GM23338 (cell line): Measurements from ENCODE around the gene MBD5. TPM values are rescaled to one million over a fixed set of nuclear protein-coding genes. Genes with fewer than 3 reads are reported as not detected.

Experiments
- ATAC-seq: fragments of 200-7000 bp; cut with Tn5 transposase; 3 replicates; pipeline ENCODE4 v1.9.1; 2020
- DNase-seq: peaks from one replicate; pipeline ENCODE4 v3.0.0-alpha.2; 2015; ENCODE audit warnings: low spot score
- H2AFZ ChIP-seq: fragments of 200-600 bp; sonication (generic); 2 replicates; pipeline ENCODE4 v1.8.0; 2016; ENCODE audit warnings: antibody characterized with exemption, mild to moderate bottlenecking, moderate library complexity
- H3F3A ChIP-seq: fragments of 200-600 bp; sonication (generic); replicated peaks from 2 replicates; pipeline ENCODE4 v1.8.0; 2017; ENCODE audit warnings: antibody characterized with exemption, mixed run types, low read depth
- H3K27ac ChIP-seq: fragments of 200-600 bp; sonication (generic); 2 replicates; pipeline ENCODE4 v1.6.1; 2016; ENCODE audit warnings: low read depth
- H3K27me3 ChIP-seq: fragments of 200-600 bp; sonication (generic); 2 replicates; pipeline ENCODE4 v1.8.0; 2016; ENCODE audit warnings: mild to moderate bottlenecking, mixed run types, moderate library complexity; ENCODE audit not compliant: insufficient read depth
- H3K36me3 ChIP-seq: fragments of 200-600 bp; sonication (generic); 2 replicates; pipeline ENCODE4 v1.8.0; 2016; ENCODE audit warnings: mild to moderate bottlenecking; ENCODE audit not compliant: insufficient read depth
- H3K4me1 ChIP-seq: fragments of 200-600 bp; sonication (generic); 2 replicates; pipeline ENCODE4 v1.8.0; 2016; ENCODE audit warnings: mild to moderate bottlenecking, moderate library complexity; ENCODE audit not compliant: insufficient read depth
- H3K4me2 ChIP-seq: fragments of 200-600 bp; sonication (generic); 2 replicates; pipeline ENCODE4 v1.7.1; 2017; ENCODE audit warnings: mixed run types
- H3K4me3 ChIP-seq: fragments of 200-600 bp; sonication (generic); 2 replicates; pipeline ENCODE4 v1.6.1; 2016; ENCODE audit warnings: mixed run types
- H3K79me2 ChIP-seq: fragments of 200-600 bp; sonication (generic); replicated peaks from 2 replicates; pipeline ENCODE4 v1.8.0; 2017; ENCODE audit warnings: mild to moderate bottlenecking; ENCODE audit not compliant: insufficient read depth
- H3K9me2 ChIP-seq: fragments of 200-600 bp; sonication (generic); 2 replicates; pipeline ENCODE4 v1.8.0; 2017; ENCODE audit not compliant: insufficient read depth
- H4K20me1 ChIP-seq: fragments of 200-600 bp; sonication (generic); replicated peaks from 2 replicates; pipeline ENCODE4 v1.8.0; 2017; ENCODE audit warnings: mild to moderate bottlenecking; ENCODE audit not compliant: insufficient read depth
- H3K27ac Mint-ChIP-seq: 2 replicates; pipeline ENCODE4 v1.8.0; 2020; ENCODE audit warnings: inconsistent platforms, mild to moderate bottlenecking, moderate library complexity, mixed read lengths
- H3K27me3 Mint-ChIP-seq: 3 replicates; pipeline ENCODE4 v1.8.0; 2022; ENCODE audit warnings: low read depth, mild to moderate bottlenecking, moderate library complexity, mixed read lengths, inconsistent platforms; ENCODE audit not compliant: insufficient read depth, poor library complexity
- H3K36me3 Mint-ChIP-seq: 3 replicates; pipeline ENCODE4 v1.8.0; 2021; ENCODE audit warnings: low read depth, mild to moderate bottlenecking, inconsistent platforms, moderate library complexity, mixed read lengths
- H3K4me1 Mint-ChIP-seq: 3 replicates; pipeline ENCODE4 v1.8.0; 2020; ENCODE audit warnings: mild to moderate bottlenecking, inconsistent platforms, mixed read lengths
- H3K4me3 Mint-ChIP-seq: 3 replicates; pipeline ENCODE4 v1.8.0; 2021; ENCODE audit warnings: moderate library complexity, mild to moderate bottlenecking, inconsistent platforms, mixed read lengths
- H3K9me3 Mint-ChIP-seq: 3 replicates; pipeline ENCODE4 v1.8.0; 2020; ENCODE audit warnings: moderate library complexity, mild to moderate bottlenecking, inconsistent platforms, mixed read lengths
- CREB1 ChIP-seq: fragments of 250-450 bp; sonication (Bioruptor Pico); IDR thresholded peaks from 2 replicates; pipeline ENCODE4 v1.5.0; 2020; ENCODE audit warnings: low read depth, mild to moderate bottlenecking, moderate library complexity
- ETS1 ChIP-seq: IDR thresholded peaks from 2 replicates; pipeline ENCODE4 v1.6.1; 2016; ENCODE audit warnings: antibody characterized with exemption
- EZH2 ChIP-seq: fragments of 200-600 bp; sonication (generic); IDR thresholded peaks from one replicate; pipeline ENCODE4 v1.8.0; 2017; ENCODE audit warnings: antibody characterized with exemption, mild to moderate bottlenecking, low read depth; ENCODE audit not compliant: unreplicated experiment
- EZH2phosphoT487 ChIP-seq: fragments of 200-600 bp; sonication (generic); IDR thresholded peaks from one replicate; pipeline ENCODE4 v1.8.1; 2018; ENCODE audit warnings: antibody characterized with exemption; ENCODE audit not compliant: unreplicated experiment
- JUNB ChIP-seq: IDR thresholded peaks from one replicate; pipeline ENCODE4 v1.6.1; 2016; ENCODE audit warnings: antibody characterized with exemption; ENCODE audit not compliant: unreplicated experiment
- NANOG ChIP-seq: IDR thresholded peaks from 2 replicates; pipeline ENCODE4 v1.6.1; 2016; ENCODE audit warnings: antibody characterized with exemption, borderline replicate concordance
- POLR2AphosphoS5 ChIP-seq: IDR thresholded peaks from 2 replicates; pipeline ENCODE4 v1.6.1; 2016; ENCODE audit warnings: antibody characterized with exemption, low read depth
- STAT1 ChIP-seq: IDR thresholded peaks from one replicate; pipeline ENCODE4 v1.6.1; 2016; ENCODE audit warnings: antibody characterized with exemption; ENCODE audit not compliant: unreplicated experiment
- ZNF114 ChIP-seq: fragments of 250-450 bp; sonication (Bioruptor Pico); IDR thresholded peaks from 2 replicates; pipeline ENCODE4 v1.5.0; 2020; ENCODE audit warnings: mild to moderate bottlenecking, moderate library complexity
- ZNF331 ChIP-seq: fragments of 250-450 bp; sonication (Bioruptor Pico); IDR thresholded peaks from 2 replicates; pipeline ENCODE4 v1.5.0; 2020; ENCODE audit warnings: low read depth, mild to moderate bottlenecking, moderate library complexity
- ZNF462 ChIP-seq: fragments of 250-450 bp; sonication (Bioruptor Pico); IDR thresholded peaks from 2 replicates; pipeline ENCODE4 v1.5.0; 2020; ENCODE audit warnings: mild to moderate bottlenecking, moderate library complexity
- polyA plus RNA-seq: library from polyadenylated mRNA; unstranded; fragments of >200 nt; fragmentation: Nextera tagmentation; extraction: Ambion mirVana; gene quantifications from 2 replicates; pipeline ENCODE4 v1.2.1, GENCODE V29; 2016
- total RNA-seq: library from RNA; depleted of rRNA; stranded (reverse); fragments of >200 nt; shearing (Covaris generic); gene quantifications from 2 replicates; pipeline ENCODE4 v1.2.3, GENCODE V29; 2014
- TF ChIP-seq, protein P1 (sequence below): IDR thresholded peaks from one replicate; pipeline ENCODE4 v1.6.1; 2018; ENCODE audit warnings: antibody characterized with exemption; ENCODE audit not compliant: unreplicated experiment
- TF ChIP-seq, protein P2 (sequence below), 2 experiments: fragments of 200-600 bp in 1 of 2; sonication (generic) in 1 of 2; conservative IDR thresholded peaks; 2 replicates each; pipeline versions ENCODE4 v1.5.1 to v1.6.1; 2016 to 2017; ENCODE audit warnings: antibody characterized with exemption in 2 of 2, low read depth in 2 of 2, mild to moderate bottlenecking in 2 of 2, moderate library complexity in 1 of 2

MBD5 gene
- total and polyA plus RNA-seq, 2 experiments from 2014 or later: 16.2 to 23.1 TPM

- H3K36me3 Mint-ChIP-seq: peaks cover 14% of the 10 kb centered on the region; the same call in 2 of the 3 replicates
Measured at GRCh38 chr2:148416248-148416647, 395.4 kb downstream of the MBD5 start.

More at GRCh38 chr2:148416248-148416647, 395.4 kb downstream of the MBD5 start:
- Histone ChIP-seq H3K4me3 (no peak overlapping the region), H3K36me3 (no peaks in the 10 kb centered on the region), H3F3A (no peaks in the 10 kb centered on the region), H3K4me1 (no peaks in the 10 kb centered on the region), H3K79me2 (no peaks in the 10 kb centered on the region), H3K9me2 (peaks cover 4% of the 10 kb centered on the region; the same call in 1 of the 2 replicates), H4K20me1 (no peaks in the 10 kb centered on the region), H2AFZ (no peak overlapping the region), H3K27me3 (no peaks in the 10 kb centered on the region), H3K4me2 (no peak overlapping the region), H3K27ac (no peak overlapping the region)
- peaks cover 9% of the 10 kb centered on the region for H3K9me3 Mint-ChIP-seq
- TF ChIP-seq, protein P1, sequence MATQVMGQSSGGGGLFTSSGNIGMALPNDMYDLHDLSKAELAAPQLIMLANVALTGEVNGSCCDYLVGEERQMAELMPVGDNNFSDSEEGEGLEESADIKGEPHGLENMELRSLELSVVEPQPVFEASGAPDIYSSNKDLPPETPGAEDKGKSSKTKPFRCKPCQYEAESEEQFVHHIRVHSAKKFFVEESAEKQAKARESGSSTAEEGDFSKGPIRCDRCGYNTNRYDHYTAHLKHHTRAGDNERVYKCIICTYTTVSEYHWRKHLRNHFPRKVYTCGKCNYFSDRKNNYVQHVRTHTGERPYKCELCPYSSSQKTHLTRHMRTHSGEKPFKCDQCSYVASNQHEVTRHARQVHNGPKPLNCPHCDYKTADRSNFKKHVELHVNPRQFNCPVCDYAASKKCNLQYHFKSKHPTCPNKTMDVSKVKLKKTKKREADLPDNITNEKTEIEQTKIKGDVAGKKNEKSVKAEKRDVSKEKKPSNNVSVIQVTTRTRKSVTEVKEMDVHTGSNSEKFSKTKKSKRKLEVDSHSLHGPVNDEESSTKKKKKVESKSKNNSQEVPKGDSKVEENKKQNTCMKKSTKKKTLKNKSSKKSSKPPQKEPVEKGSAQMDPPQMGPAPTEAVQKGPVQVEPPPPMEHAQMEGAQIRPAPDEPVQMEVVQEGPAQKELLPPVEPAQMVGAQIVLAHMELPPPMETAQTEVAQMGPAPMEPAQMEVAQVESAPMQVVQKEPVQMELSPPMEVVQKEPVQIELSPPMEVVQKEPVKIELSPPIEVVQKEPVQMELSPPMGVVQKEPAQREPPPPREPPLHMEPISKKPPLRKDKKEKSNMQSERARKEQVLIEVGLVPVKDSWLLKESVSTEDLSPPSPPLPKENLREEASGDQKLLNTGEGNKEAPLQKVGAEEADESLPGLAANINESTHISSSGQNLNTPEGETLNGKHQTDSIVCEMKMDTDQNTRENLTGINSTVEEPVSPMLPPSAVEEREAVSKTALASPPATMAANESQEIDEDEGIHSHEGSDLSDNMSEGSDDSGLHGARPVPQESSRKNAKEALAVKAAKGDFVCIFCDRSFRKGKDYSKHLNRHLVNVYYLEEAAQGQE: no peak
- TF ChIP-seq CREB1 (CRISPR knock-in tag) (no peak), ZNF462 (CRISPR knock-in tag) (no peak), ZNF331 (CRISPR knock-in tag) (no peak), ETS1 (no peak), JUNB (no peak), POLR2AphosphoS5 (no peak), EZH2phosphoT487 (no peak), EZH2 (no peak), NANOG (no peak), STAT1 (no peak), ZNF114 (CRISPR knock-in tag) (no peak)
- TF ChIP-seq, protein P2, sequence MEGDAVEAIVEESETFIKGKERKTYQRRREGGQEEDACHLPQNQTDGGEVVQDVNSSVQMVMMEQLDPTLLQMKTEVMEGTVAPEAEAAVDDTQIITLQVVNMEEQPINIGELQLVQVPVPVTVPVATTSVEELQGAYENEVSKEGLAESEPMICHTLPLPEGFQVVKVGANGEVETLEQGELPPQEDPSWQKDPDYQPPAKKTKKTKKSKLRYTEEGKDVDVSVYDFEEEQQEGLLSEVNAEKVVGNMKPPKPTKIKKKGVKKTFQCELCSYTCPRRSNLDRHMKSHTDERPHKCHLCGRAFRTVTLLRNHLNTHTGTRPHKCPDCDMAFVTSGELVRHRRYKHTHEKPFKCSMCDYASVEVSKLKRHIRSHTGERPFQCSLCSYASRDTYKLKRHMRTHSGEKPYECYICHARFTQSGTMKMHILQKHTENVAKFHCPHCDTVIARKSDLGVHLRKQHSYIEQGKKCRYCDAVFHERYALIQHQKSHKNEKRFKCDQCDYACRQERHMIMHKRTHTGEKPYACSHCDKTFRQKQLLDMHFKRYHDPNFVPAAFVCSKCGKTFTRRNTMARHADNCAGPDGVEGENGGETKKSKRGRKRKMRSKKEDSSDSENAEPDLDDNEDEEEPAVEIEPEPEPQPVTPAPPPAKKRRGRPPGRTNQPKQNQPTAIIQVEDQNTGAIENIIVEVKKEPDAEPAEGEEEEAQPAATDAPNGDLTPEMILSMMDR (conservative IDR thresholded peaks at IDR 0.05; ENCODE audit: low read depth in 2 of 2): no peak
- no peak overlapping the region for H3K4me3 Mint-ChIP-seq
- H3K27ac Mint-ChIP-seq: no peak overlapping the region
- ATAC-seq (no peak), DNase-seq (no peak)
- H3K27me3 Mint-ChIP-seq: no peaks in the 10 kb centered on the region
- no peaks in the 10 kb centered on the region for H3K4me1 Mint-ChIP-seq
